Stimulated activated CD8-positive, alpha-beta memory T cell treated with anti-CD3 and anti-CD28 coated beads, Interleukin-4, amount 100 ng/mL, for 4 hours (primary cell): ENCODE measurements around the gene CSTF2.

Experiments
- DNase-seq, 2 donors: peaks; one replicate each; pipeline ENCODE4 v3.0.0-alpha.2; 2020; ENCODE audit warnings: low read depth in 2 of 2, low spot score in 1 of 2

CSTF2 gene

GRCh38 chrX:100870527-100870926, 50.3 kb downstream of the CSTF2 start:
- DNase-seq, result no peak

- DNase-seq, result no peak
These were observed 51.7 kb downstream of the CSTF2 start for GRCh38 chrX:100871594-100872560.

DNA sequence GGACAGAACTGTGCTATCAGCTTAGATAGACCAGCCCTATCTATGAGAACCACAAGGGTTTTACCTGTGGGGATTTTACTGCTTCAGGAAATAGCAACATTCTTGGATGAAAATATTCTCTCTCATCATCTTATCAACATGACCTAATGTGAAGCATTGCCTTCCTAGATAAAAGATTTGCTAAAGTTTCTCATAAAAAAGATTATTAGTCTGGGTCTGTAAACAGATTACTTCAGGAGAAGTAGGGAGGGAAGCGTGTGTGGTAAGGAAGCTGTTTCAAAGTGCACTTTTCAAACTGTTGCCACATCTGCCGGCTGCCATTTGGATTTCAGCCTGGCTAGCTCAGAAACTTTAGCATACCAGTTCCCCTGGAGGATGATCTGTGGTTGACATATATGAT, 54.1 kb downstream of the CSTF2 start, which contains the start of gene NOX1:
NOX1 (minus strand) TSS at position 35 of the 400 bp plus-strand sequence. CDS start 220 bp downstream, outside the sequence.
- no peak for DNase-seq

- DNase-seq, result no peak
These were observed 60.2 kb downstream of the CSTF2 start for GRCh38 chrX:100880368-100880767.

- DNase-seq, result no peak
These were observed 63.5 kb downstream of the CSTF2 start for GRCh38 chrX:100883654-100884053.
